ENCODE measurements around the gene CRYBG1. TPM values are rescaled to one million over a fixed set of nuclear protein-coding genes. Genes with fewer than 3 reads are reported as not detected.

The CRYBG1 gene
- total RNA-seq, 1 experiment from 2014 or later: 5.7 TPM

DNA sequence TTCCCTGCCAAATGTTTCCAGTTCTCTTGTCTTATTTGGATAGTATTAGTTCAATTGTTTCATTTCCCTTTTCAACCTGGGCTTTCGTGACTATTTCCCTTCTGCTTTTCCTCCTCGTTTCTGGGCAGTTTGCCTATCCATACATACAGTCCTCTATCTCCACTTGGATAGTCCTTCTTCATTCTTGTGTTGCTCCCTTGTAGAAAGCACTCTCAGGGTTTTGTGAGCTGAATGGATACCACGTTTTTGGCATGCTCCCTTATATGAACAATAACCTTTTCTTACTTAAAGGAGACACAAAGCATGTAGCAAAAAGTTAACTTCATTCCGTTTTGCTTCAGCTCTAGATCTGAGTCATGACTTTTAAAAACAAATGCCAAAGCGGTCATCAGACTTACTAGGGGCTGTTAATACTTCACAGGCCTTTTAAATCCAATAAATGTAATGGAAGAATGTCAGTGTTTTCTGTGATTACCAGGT lies 16.6 kb downstream of the CRYBG1 start:
- no peaks in the 10 kb centered on the region for H4K20me1 ChIP-seq (ENCODE audit: control insufficient read depth, insufficient read depth, insufficient read length)
- H2AFZ ChIP-seq (ENCODE audit: low read length): no peak overlapping the region
- no peak overlapping the region for H2BK12ac ChIP-seq (ENCODE audit: insufficient read length, low read depth, low read length)
- H3K27ac Mint-ChIP-seq: no peak overlapping the region
- H3K36me3 Mint-ChIP-seq (ENCODE audit: insufficient read depth in 1 of 3, low read depth in 3 of 3): no peaks in the 10 kb centered on the region
- H3K79me2 ChIP-seq (ENCODE audit: insufficient read depth, low read length): no peaks in the 10 kb centered on the region
- H3K14ac ChIP-seq (ENCODE audit: insufficient read depth, low read length): no peak overlapping the region
- H3K27me3 Mint-ChIP-seq (ENCODE audit: low read depth): no peaks in the 10 kb centered on the region
- H3K4ac ChIP-seq (ENCODE audit: low read depth, low read length): no peak overlapping the region
- no peak overlapping the region for H2BK120ac ChIP-seq (ENCODE audit: low read depth, low read length, poor library complexity, severe bottlenecking)
- H4K5ac ChIP-seq (ENCODE audit: insufficient read length, low read depth, low read length): no peak overlapping the region
- no peaks in the 10 kb centered on the region for H3K27me3 ChIP-seq (ENCODE audit: insufficient read depth, low read length)
- H4K91ac ChIP-seq (ENCODE audit: insufficient read length, low read depth, low read length): no peak overlapping the region
- H3K23me2 ChIP-seq (ENCODE audit: insufficient read length, low read depth, low read length, poor library complexity, severe bottlenecking): no peaks in the 10 kb centered on the region
- DNase-seq: no peak
- no peak overlapping the region for H2AK5ac ChIP-seq (ENCODE audit: insufficient read length, low read length)
- no peak overlapping the region for H4K8ac ChIP-seq (replicated peaks; ENCODE audit: insufficient read length, low read depth, low read length)
- no peak overlapping the region for H3K4me3 Mint-ChIP-seq
- no peaks in the 10 kb centered on the region for H3K4me1 ChIP-seq (ENCODE audit: insufficient read depth, low read length)
- no peak overlapping the region for H3K56ac ChIP-seq (ENCODE audit: insufficient read length, low read depth, low read length)
- H3K9ac ChIP-seq (ENCODE audit: extremely low read depth, insufficient read length, low read length): no peak overlapping the region
- no CpG with 5 or more reads among the region's 5 CpGs for WGBS (ENCODE audit: extremely low coverage, insufficient read length, low lambda C conversion rate)
- no peak for TF ChIP-seq CTCF (conservative IDR thresholded peaks at IDR 0.05)
- no peak overlapping the region for H2BK15ac ChIP-seq (ENCODE audit: low read depth, low read length)
- no peak overlapping the region for H3K23ac ChIP-seq (ENCODE audit: insufficient read length, low read depth, low read length)
- H3K79me1 ChIP-seq (ENCODE audit: insufficient read depth, low read depth, low read length, poor library complexity, severe bottlenecking): no peaks in the 10 kb centered on the region
- no peaks in the 10 kb centered on the region for H3K9me3 ChIP-seq (ENCODE audit: control insufficient read depth, low read depth, low read length)
- no peak overlapping the region for H3K18ac ChIP-seq (ENCODE audit: insufficient read length, low read depth, low read length)
- no peaks in the 10 kb centered on the region for H3K9me3 Mint-ChIP-seq
- H3K4me1 Mint-ChIP-seq: no peaks in the 10 kb centered on the region
- no peak overlapping the region for H2BK20ac ChIP-seq (ENCODE audit: low read depth, low read length, poor library complexity, severe bottlenecking)
- no peak overlapping the region for H3K4me2 ChIP-seq (ENCODE audit: insufficient read depth, insufficient read length, low read length)
- no peak overlapping the region for H2BK5ac ChIP-seq (ENCODE audit: insufficient read length, low read length)
- H3K27ac ChIP-seq (ENCODE audit: insufficient read length, low read depth, low read length): no peak overlapping the region
- no peak overlapping the region for H3T11ph ChIP-seq (ENCODE audit: low read length)
